HG03571 (cell line): ENCODE data around the gene ASB18.

Experiments used
- ATAC-seq: cut with Tn5 transposase; IDR thresholded peaks from one replicate; pipeline ENCODE4 v1.9.1; 2021; ENCODE audit not compliant: unreplicated experiment

ASB18 gene

GRCh38 chr2:236209535-236209934 is 54.7 kb downstream of the ASB18 start:
- no peak for ATAC-seq

- ATAC-seq: no peak
These were observed 55.9 kb downstream of the ASB18 start for GRCh38 chr2:236208019-236208926.

- no peak for ATAC-seq
These were observed 56.7 kb downstream of the ASB18 start for GRCh38 chr2:236207472-236207871.

GRCh38 chr2:236205867-236206645 is 58.1 kb downstream of the ASB18 start:
- ATAC-seq: no peak

GRCh38 chr2:236204953-236205352 is 59.3 kb downstream of the ASB18 start:
- no peak for ATAC-seq

GRCh38 chr2:236200378-236200777 is 63.8 kb downstream of the ASB18 start:
- no peak for ATAC-seq

- no peak for ATAC-seq
These were observed 67.8 kb downstream of the ASB18 start for GRCh38 chr2:236196366-236196765.

GRCh38 chr2:236195726-236196125 is 68.5 kb downstream of the ASB18 start:
- no peak for ATAC-seq

- no peak for ATAC-seq
These were observed 69.4 kb downstream of the ASB18 start for GRCh38 chr2:236194786-236195185.

- ATAC-seq: no peak
These were observed 71.2 kb downstream of the ASB18 start for GRCh38 chr2:236193026-236193425.

- no peak for ATAC-seq
These were observed 73.5 kb downstream of the ASB18 start for GRCh38 chr2:236190674-236191073.

GRCh38 chr2:236184701-236185100 is 79.5 kb downstream of the ASB18 start:
- no peak for ATAC-seq

- no peak for ATAC-seq
These were observed 83.3 kb downstream of the ASB18 start for GRCh38 chr2:236180831-236181453.

GRCh38 chr2:236180076-236180816 is 84.0 kb downstream of the ASB18 start:
- no peak for ATAC-seq

GRCh38 chr2:236179236-236180075 is 84.8 kb downstream of the ASB18 start:
- ATAC-seq: no peak

- ATAC-seq: no peak
These were observed 85.3 kb downstream of the ASB18 start for GRCh38 chr2:236178890-236179235.

- ATAC-seq: no peak
These were observed 86.0 kb downstream of the ASB18 start for GRCh38 chr2:236177967-236178889.

- ATAC-seq: no peak
These were observed 86.6 kb downstream of the ASB18 start for GRCh38 chr2:236177604-236177966.

- no peak for ATAC-seq
These were observed 87.3 kb downstream of the ASB18 start for GRCh38 chr2:236176951-236177350.
